ENCODE measurements around the gene AKAP7.

- TF ChIP-seq, protein P1, sequence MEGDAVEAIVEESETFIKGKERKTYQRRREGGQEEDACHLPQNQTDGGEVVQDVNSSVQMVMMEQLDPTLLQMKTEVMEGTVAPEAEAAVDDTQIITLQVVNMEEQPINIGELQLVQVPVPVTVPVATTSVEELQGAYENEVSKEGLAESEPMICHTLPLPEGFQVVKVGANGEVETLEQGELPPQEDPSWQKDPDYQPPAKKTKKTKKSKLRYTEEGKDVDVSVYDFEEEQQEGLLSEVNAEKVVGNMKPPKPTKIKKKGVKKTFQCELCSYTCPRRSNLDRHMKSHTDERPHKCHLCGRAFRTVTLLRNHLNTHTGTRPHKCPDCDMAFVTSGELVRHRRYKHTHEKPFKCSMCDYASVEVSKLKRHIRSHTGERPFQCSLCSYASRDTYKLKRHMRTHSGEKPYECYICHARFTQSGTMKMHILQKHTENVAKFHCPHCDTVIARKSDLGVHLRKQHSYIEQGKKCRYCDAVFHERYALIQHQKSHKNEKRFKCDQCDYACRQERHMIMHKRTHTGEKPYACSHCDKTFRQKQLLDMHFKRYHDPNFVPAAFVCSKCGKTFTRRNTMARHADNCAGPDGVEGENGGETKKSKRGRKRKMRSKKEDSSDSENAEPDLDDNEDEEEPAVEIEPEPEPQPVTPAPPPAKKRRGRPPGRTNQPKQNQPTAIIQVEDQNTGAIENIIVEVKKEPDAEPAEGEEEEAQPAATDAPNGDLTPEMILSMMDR (IDR thresholded peaks at IDR 0.05), result no peak
- TF ChIP-seq POLR2A (IDR thresholded peaks at IDR 0.05), result no peak
Observed at GRCh38 chr6:131135244-131136020, at the start of gene AKAP7.

All from lower leg skin (tissue), 3 donors.